Activated CD8-positive, alpha-beta memory T cell treated with anti-CD3 and anti-CD28 coated beads for 1 hour (primary cell): Measurements from ENCODE around the gene TXNDC2.

Experiments
- DNase-seq, 2 donors: peaks; one replicate each; pipeline ENCODE4 v3.0.0-alpha.2; 2020; ENCODE audit warnings: low read depth in 1 of 2; ENCODE audit errors: extremely low read depth in 1 of 2

Gene TXNDC2

DNA sequence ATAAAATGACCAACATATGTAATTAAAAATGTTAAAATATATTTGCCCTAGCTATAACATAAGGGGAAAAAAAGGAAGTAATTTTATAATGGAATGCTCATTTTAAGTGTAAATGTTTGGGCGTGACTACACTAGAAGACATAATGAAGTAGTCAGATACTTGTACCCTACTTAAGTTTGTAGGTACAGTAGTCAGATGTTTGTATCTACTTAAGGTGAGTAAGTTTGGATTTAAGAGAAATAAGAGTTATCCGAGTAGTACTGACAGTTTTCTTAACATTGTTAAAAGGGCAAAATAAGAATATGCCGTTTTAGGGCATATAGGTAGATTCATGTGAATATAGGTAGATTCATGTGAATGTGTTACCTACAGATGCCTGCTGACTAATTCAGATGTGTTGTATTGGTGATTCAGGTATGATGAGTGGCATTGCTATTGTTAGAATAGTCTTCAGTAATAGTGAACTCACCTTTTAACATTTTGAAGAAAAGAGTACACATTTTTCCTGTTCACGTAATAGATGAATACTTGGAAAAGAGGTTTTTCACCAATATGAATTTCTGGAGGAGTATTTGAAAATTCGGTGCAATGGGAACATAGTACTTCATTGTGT lies 43.0 kb downstream of the TXNDC2 start:
- no peak for DNase-seq

DNA sequence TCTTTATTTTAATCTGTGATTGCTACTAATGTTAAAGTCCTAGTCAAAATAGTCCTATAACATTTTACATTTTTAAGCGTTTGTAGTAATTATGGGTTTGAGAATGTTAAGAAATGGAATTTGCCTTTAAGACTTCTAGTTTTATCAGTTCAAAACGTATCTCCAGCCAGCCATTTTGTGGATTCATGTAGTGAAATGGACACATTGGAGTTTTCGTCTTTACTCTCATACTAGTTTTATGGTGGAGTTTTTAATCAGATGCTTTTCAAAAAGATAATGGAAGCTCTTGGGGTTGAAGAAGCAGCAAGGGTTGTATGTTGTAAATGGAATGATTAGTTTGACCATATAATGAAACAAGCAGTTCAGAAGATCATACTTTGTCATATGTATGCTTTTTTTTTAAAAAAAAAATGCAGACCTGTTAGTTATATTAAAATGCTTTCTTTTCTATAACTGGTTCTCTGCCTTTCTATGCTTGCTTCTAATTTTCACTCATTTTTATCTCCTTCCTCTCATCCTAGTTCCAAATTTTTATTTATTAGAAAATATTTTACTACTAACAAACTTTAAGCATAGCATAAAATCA lies 44.6 kb downstream of the TXNDC2 start:
- no peak for DNase-seq

DNA sequence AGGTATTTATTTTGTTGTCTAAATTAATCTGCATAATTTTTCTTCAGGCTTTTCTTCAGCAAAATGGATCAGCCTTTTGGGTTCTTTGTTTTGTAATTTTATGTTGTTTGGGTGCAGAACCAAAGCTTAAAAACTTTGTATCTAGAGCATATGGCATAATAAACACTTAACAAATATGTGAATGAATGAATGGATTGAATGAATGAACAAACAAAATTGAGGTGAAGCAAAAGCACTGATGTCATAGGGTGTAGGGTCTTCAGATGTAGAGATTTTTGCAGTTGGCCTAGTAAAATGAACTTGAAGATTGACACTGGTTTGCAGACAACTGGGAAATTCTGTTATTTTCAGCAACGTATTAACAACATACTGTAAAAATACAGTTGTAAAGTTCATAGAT lies 45.4 kb downstream of the TXNDC2 start:
- DNase-seq: no peak

DNA sequence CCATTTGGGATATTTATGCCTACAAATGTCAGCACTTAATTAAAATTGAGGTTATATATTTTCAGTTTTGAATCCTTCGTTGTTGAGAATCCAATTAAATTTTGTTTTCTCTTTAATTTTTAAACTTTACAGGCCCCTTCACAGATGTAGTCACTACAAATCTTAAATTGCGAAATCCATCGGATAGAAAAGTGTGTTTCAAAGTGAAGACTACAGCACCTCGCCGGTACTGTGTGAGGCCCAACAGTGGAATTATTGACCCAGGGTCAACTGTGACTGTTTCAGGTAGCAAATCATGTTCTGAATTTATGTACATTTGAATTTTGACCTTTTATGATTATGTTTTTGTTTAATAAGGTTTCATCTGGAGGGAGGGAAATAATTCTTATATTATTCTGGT lies 45.9 kb downstream of the TXNDC2 start:
- no peak for DNase-seq

DNA sequence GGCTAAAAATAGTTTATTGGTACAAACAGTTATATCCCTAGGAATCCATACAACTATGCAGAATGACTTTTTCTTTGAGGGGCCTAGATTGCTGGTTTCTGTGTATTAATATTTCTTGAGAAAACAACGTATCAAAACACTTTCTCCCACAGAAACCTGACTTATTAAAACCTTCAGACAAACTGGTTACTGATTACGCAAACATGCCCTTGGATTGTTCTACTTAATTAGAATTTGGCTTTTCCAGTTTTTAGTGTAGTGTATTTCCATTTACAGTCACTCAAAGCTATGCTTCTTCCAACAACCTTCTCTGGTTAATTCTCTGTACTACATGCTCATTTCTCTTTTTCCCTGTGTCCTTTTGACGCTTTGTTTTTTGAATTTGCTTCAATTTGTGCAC lies 48.1 kb downstream of the TXNDC2 start:
- no peak for DNase-seq

DNA sequence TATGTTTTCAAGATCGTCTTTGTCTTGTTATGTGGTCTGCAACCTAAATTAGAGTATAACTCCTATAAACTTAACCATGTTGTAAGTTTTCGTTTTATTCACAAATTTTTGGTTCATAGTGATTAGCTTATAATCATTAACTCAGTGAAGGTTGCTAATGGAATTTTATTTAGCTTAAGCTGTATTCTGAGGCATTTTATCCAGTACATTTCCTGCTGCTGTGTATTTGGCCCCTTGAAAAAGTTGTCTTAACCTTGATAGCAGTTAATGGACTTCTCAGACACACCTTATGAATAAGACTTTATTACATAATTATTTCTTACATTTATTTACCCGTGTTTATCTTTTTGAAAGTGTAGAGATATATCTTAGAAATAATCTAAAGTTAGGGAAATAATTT lies 48.5 kb downstream of the TXNDC2 start:
- DNase-seq: no peak
